H1 (cell line): ENCODE data around the gene TMEM108. TPM values are rescaled to one million over a fixed set of nuclear protein-coding genes. Genes with fewer than 3 reads are reported as not detected.

Source experiments
- ASH2L ChIP-seq: fragments of 200-600, 300-600 bp; sonication (generic); IDR thresholded peaks from one replicate; pipeline ENCODE4 v1.7.1; 2017; ENCODE audit warnings: low read length
- CHD7 ChIP-seq: fragments of 300-600 bp; sonication (generic); IDR thresholded peaks from 2 replicates; pipeline ENCODE4 v1.7.1; 2012; ENCODE audit warnings: low read length, moderate library complexity, mild to moderate bottlenecking, inconsistent platforms; ENCODE audit not compliant: insufficient replicate concordance
- HDAC6 ChIP-seq: IDR thresholded peaks from one replicate; pipeline ENCODE4 v1.7.1; 2012; ENCODE audit warnings: low read depth, mild to moderate bottlenecking, inconsistent platforms, low read length, moderate library complexity
- JUND ChIP-seq: IDR thresholded peaks from 2 replicates; pipeline ENCODE4 v1.6.1; 2011; ENCODE audit warnings: mild to moderate bottlenecking, improper control_type of control experiment, low read length
- RNF2 ChIP-seq: fragments of 200-900, 300-1000 bp; sonication (generic); IDR thresholded peaks from 2 replicates; pipeline ENCODE4 v1.7.1; 2016; ENCODE audit warnings: borderline replicate concordance, low read depth, mild to moderate bottlenecking, antibody characterized with exemption, low read length; ENCODE audit not compliant: poor library complexity, severe bottlenecking; ENCODE audit errors: missing control alignments
- SAP30 ChIP-seq: fragments of 300-600 bp; sonication (generic); IDR thresholded peaks from 2 replicates; pipeline ENCODE4 v1.7.1; 2012; ENCODE audit warnings: low read length, moderate library complexity, mild to moderate bottlenecking, inconsistent platforms; ENCODE audit not compliant: insufficient read depth, insufficient replicate concordance
- polyA plus RNA-seq, 7 experiments: library from polyadenylated mRNA; depleted of rRNA in 3 of 7; stranded (reverse) in 5 of 7; unstranded in 2 of 7; fragments of >200 nt in 5 of 7; fragments of 200-250 nt in 2 of 7; gene quantifications; 1 replicate in 5 of 7; 2 replicates in 1 of 7; 4 replicates in 1 of 7; pipeline versions ENCODE4 v1.2.1 to v1.2.3, GENCODE V29; 2011 to 2013; ENCODE audit warnings: missing spikeins in 2 of 7, mixed read lengths in 2 of 7
- total RNA-seq: library from RNA; stranded (reverse); fragmentation: NEBNext Ultra II Directional; extraction: Animal tissue kit (Norgen Biotek cat#: 25700); gene quantifications from 2 replicates; pipeline ENCODE4 v1.2.1, GENCODE V29; 2021

The TMEM108 gene
- total and polyA plus RNA-seq, 2 of the 8 experiments (the other 6 are each of a cell fraction or from before 2014, with no cell fraction given) = 14.3 to 16.2 TPM

GRCh38 chr3:133103706-133104105 is 65.5 kb downstream of the TMEM108 start (continued):
- TF ChIP-seq CHD7 (no peak), SAP30 (no peak), ASH2L (no peak), JUND (no peak), RNF2 (no peak), HDAC6 (no peak)
- TF ChIP-seq, all 59 proteins: peak for 0
